CD4-positive, CD25-positive, alpha-beta regulatory T cell (primary cell): ENCODE measurements around the gene IL24. TPM values are rescaled to one million over a fixed set of nuclear protein-coding genes. Genes with fewer than 3 reads are reported as not detected.
A peak's percentile ranks its signal among the peaks of the same experiment; 100 is the strongest.
"Not testable (repeated sequence)": the region's sequence is repeated elsewhere in the genome, so short reads cannot be mapped to it uniquely, and the experiment has no call there.

Experiments used
- ATAC-seq, 2 donors: fragments of 150-1000 bp; cut with Tn5 transposase; one replicate each; pipeline ENCODE4 v1.10.0; 2021; ENCODE audit warnings: low read depth in 2 of 2, moderate number of reproducible peaks in 2 of 2, moderate library complexity in 1 of 2
- DNase-seq, 3 donors: peaks; one replicate each; pipeline versions ENCODE4 v3.0.0 to v3.0.0-alpha.2; 2012 to 2022; ENCODE audit warnings: mixed read lengths in 1 of 3
- H3K27ac ChIP-seq: one replicate; pipeline ENCODE4 v1.7.0; 2013; ENCODE audit warnings: mild to moderate bottlenecking, low read length; ENCODE audit not compliant: insufficient read depth, poor library complexity, severe bottlenecking
- H3K27me3 ChIP-seq: one replicate; pipeline ENCODE4 v1.7.0; 2013; ENCODE audit warnings: low read length; ENCODE audit not compliant: control insufficient read depth, insufficient read depth
- H3K36me3 ChIP-seq: one replicate; pipeline ENCODE4 v1.7.0; 2013; ENCODE audit warnings: mild to moderate bottlenecking, low read length, moderate library complexity; ENCODE audit not compliant: control insufficient read depth, insufficient read depth
- H3K4me1 ChIP-seq: 2 replicates; pipeline ENCODE4 v1.7.0; 2013; ENCODE audit warnings: mild to moderate bottlenecking, low read length; ENCODE audit not compliant: insufficient read depth, control insufficient read depth, poor library complexity, severe bottlenecking
- H3K4me3 ChIP-seq: one replicate; pipeline ENCODE4 v1.7.0; 2013; ENCODE audit warnings: low read depth, mild to moderate bottlenecking, low read length, moderate library complexity
- H3K9me3 ChIP-seq, 2 experiments: 1 replicate in 1 of 2; 2 replicates in 1 of 2; pipeline ENCODE4 v1.7.0; 2013; ENCODE audit warnings: low read length in 2 of 2, mild to moderate bottlenecking in 1 of 2, moderate library complexity in 1 of 2; ENCODE audit not compliant: control insufficient read depth in 2 of 2
- H3K27ac Mint-ChIP-seq, 3 donors: one replicate each; pipeline ENCODE4 v1.8.0; 2020 to 2022; ENCODE audit warnings: mild to moderate bottlenecking in 3 of 3, mixed read lengths in 3 of 3, moderate library complexity in 2 of 3
- H3K27me3 Mint-ChIP-seq: one replicate; pipeline ENCODE4 v1.8.0; 2022; ENCODE audit warnings: mild to moderate bottlenecking, mixed read lengths
- H3K36me3 Mint-ChIP-seq: one replicate; pipeline ENCODE4 v1.8.0; 2020; ENCODE audit warnings: mixed read lengths
- H3K4me1 Mint-ChIP-seq, 4 donors: one replicate each; pipeline ENCODE4 v1.8.0; 2020 to 2022; ENCODE audit warnings: mixed read lengths in 4 of 4, mild to moderate bottlenecking in 1 of 4
- H3K4me3 Mint-ChIP-seq, 4 donors: one replicate each; pipeline ENCODE4 v1.8.0; 2020 to 2022; ENCODE audit warnings: mild to moderate bottlenecking in 4 of 4, mixed read lengths in 4 of 4, moderate library complexity in 3 of 4
- H3K9me3 Mint-ChIP-seq, 7 donors: one replicate each; pipeline ENCODE4 v1.8.0; 2020 to 2022; ENCODE audit warnings: mixed read lengths in 7 of 7, mild to moderate bottlenecking in 3 of 7, moderate library complexity in 2 of 7
- polyA plus RNA-seq, 4 donors: library from polyadenylated mRNA; unstranded; fragments of 300-500 nt; fragmentation: Illumina TruSeq; gene quantifications; one replicate each; pipeline ENCODE4 v1.2.3, GENCODE V29; 2021
- total RNA-seq: library from RNA; stranded (reverse); gene quantifications from one replicate; pipeline ENCODE4 v1.2.3, GENCODE V29; 2022

Gene IL24, protein sequence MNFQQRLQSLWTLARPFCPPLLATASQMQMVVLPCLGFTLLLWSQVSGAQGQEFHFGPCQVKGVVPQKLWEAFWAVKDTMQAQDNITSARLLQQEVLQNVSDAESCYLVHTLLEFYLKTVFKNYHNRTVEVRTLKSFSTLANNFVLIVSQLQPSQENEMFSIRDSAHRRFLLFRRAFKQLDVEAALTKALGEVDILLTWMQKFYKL
- total RNA-seq = not detected
- polyA plus RNA-seq = 10 to 100 TPM; 25.0 to 36.3 (median 29.6) TPM

DNA sequence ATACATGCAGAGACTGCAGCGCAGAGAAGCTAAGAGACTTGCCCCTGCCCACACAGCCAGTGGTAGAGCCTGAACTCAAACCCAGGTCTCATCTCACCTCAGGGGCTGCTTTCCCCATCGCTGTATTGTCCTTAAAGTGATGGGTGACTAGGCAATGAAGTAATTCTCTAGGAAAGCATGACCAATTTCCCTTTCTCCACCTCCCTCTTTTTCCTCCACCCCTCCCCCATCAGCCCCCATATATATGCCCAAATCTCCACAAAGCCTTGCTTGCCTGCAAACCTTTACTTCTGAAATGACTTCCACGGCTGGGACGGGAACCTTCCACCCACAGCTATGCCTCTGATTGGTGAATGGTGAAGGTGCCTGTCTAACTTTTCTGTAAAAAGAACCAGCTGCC is at the start of gene IL24:
IL24 (plus strand) TSS at position 269 of the 400 bp plus-strand sequence. CDS start 390 bp downstream, outside the sequence.
- peaks cover 16% of the 10 kb centered on the region for H3K36me3 Mint-ChIP-seq
- no peak within 1 kb of the TSS for H3K4me3 Mint-ChIP-seq
- Histone ChIP-seq H3K36me3 (no peaks in the 10 kb centered on the region), H3K27me3 (no peaks in the 10 kb centered on the region), H3K4me1 (peaks cover 4% of the 10 kb centered on the region), H3K9me3 (no peaks in the 10 kb centered on the region), H3K27ac (no peak within 1 kb of the TSS), H3K4me3 (no peak within 1 kb of the TSS)
- peaks cover 0 to 1% (median 0%) of the 10 kb centered on the region in 7 donors for H3K9me3 Mint-ChIP-seq
- peak within 1 kb of the TSS; percentile 60 to 89 (median 87) for H3K27ac Mint-ChIP-seq
- H3K4me1 Mint-ChIP-seq = peaks cover 11 to 60% (median 23%) of the 10 kb centered on the region in 4 donors
- no peaks in the 10 kb centered on the region for H3K27me3 Mint-ChIP-seq
- DNase-seq = no peak
- no peak for ATAC-seq

DNA sequence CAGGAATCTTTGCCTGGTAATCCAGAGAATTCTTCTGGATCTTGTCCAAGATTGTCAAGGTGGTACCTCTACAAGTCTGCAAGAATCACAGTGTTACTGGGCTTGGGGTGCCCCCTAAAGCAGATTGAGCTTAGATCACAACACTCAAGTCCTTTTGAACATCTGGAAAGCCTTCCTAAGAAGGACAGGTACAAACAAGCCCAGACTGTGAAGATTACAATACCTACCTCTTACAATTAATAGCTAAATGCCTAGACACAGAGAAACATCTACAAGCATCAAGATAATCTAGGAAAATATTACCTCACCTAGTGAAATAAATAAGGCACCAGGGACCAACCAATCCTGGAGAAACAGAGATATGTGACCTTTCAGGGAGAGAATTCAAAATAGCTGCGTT is 49.3 kb upstream of the IL24 start:
- Histone ChIP-seq H3K27me3 (peaks cover 17% of the 10 kb centered on the region), H3K4me3 (no peak overlapping the region), H3K9me3 (no peaks in the 10 kb centered on the region), H3K4me1 (no peaks in the 10 kb centered on the region), H3K27ac (no peak overlapping the region), H3K36me3 (no peaks in the 10 kb centered on the region)
- H3K27me3 Mint-ChIP-seq = peaks cover 50% of the 10 kb centered on the region
- no peak for DNase-seq
- no peaks in the 10 kb centered on the region for H3K4me1 Mint-ChIP-seq
- no peak overlapping the region for H3K4me3 Mint-ChIP-seq
- H3K9me3 Mint-ChIP-seq = peaks cover 0 to 2% (median 0%) of the 10 kb centered on the region in 7 donors
- peaks cover 3% of the 10 kb centered on the region for H3K36me3 Mint-ChIP-seq
- ATAC-seq = no peak
- peak overlapping the region in 1 of 3 donors; percentile 70 for H3K27ac Mint-ChIP-seq

DNA sequence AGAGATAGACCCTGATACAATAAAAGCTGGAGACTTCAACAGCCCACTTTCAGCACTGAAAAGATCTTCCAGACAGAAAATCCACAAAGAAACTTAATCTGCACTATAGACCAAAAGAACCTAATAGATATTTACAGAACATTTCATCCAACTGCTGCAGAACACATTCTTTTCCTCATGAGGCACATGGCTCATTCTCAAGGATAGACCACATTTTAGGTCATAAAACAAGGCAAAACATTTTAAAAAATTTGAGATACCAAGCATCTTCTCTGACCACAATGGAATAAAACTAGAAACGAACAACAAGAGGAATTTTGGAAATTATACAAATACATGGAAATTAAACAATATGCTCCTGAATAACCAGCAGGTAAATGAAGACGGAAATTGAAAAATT is 46.8 kb upstream of the IL24 start:
- Histone ChIP-seq H3K4me1 (no peaks in the 10 kb centered on the region), H3K36me3 (no peaks in the 10 kb centered on the region), H3K9me3 (no peaks in the 10 kb centered on the region), H3K27ac (no peak overlapping the region), H3K27me3 (peaks cover 17% of the 10 kb centered on the region), H3K4me3 (no peak overlapping the region)
- Mint-ChIP-seq H3K27ac (no peak overlapping the region), H3K4me1 (no peaks in the 10 kb centered on the region), H3K4me3 (no peak overlapping the region), H3K36me3 (peaks cover 3% of the 10 kb centered on the region), H3K9me3 (peaks cover 0 to 4% (median 0%) of the 10 kb centered on the region in 7 donors), H3K27me3 (peaks cover 54% of the 10 kb centered on the region)
- no peak for ATAC-seq
- DNase-seq = no peak

DNA sequence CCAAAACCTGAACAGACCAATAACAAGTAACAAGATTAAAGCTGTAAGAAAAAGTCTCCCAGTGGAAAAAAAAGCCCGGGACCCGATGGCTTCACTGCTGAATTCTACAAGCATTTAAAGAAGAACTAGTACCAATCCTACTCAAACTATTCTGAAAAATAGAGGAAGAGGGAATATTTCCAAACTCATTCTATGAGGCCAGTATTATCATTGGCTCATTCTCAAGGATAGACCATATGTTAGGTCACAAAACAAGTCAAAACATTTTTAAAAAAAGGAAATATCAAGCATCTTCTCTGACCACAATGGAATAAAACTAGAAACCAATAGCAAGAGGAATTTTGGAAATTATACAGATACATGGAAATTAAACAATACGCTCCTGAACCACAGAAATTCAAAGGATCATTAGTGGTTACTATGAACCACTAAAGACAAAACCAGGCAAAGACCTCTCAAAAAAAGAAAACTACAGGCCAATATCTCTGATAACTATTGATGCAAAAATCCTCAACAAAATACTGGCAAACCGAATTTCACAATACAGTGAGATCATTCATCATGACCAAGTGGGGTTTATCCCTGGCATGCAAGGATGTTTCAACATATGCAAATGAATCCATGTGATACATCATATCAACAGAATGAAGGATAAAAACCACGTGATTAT is 45.8 kb upstream of the IL24 start:
- H3K27me3 ChIP-seq = peaks cover 17% of the 10 kb centered on the region
- Mint-ChIP-seq H3K27me3 (peaks cover 55% of the 10 kb centered on the region), H3K27ac (no peak overlapping the region)

DNA sequence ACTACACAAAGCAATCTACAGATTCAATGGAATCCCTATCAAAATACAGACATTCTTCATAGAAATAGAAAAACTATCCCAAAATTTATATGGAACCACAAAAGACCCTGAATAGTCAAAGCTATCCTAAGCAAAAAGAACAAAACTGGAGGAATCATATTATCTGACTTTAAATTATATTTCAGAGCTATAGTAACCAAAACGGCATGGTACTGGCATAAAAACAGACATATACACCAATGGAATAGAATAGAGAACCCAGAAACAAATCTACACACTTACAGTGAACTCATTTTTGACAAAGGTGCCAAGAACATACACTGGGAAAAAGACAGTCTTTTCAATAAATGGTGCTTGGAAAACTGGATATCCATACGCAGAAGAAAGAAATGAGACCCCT is 44.6 kb upstream of the IL24 start:
- not testable (repeated sequence) for H3K36me3 ChIP-seq, H3K4me3 Mint-ChIP-seq, H3K36me3 Mint-ChIP-seq, H3K9me3 ChIP-seq, H3K9me3 Mint-ChIP-seq, DNase-seq, H3K4me1 ChIP-seq, ATAC-seq, H3K27ac Mint-ChIP-seq, H3K4me3 ChIP-seq, H3K27ac ChIP-seq
- peaks cover 0 to 11% (median 4%) of the 10 kb centered on the region in 4 donors for H3K4me1 Mint-ChIP-seq
- peaks cover 64% of the 10 kb centered on the region for H3K27me3 Mint-ChIP-seq
- peaks cover 17% of the 10 kb centered on the region for H3K27me3 ChIP-seq

More for the DNA sequence above, 45.8 kb upstream of the IL24 start:
- no peaks in the 10 kb centered on the region for H3K9me3 ChIP-seq
- Mint-ChIP-seq H3K36me3 (peaks cover 3% of the 10 kb centered on the region), H3K9me3 (peaks cover 0 to 4% (median 0%) of the 10 kb centered on the region in 7 donors), H3K4me3 (no peak overlapping the region), H3K4me1 (peaks cover 0 to 3% (median 1%) of the 10 kb centered on the region in 4 donors)
- no peak overlapping the region for H3K4me3 ChIP-seq
- DNase-seq = no peak
- no peak for ATAC-seq
- H3K4me1 ChIP-seq = no peaks in the 10 kb centered on the region
- no peak overlapping the region for H3K27ac ChIP-seq
- no peaks in the 10 kb centered on the region for H3K36me3 ChIP-seq

DNA sequence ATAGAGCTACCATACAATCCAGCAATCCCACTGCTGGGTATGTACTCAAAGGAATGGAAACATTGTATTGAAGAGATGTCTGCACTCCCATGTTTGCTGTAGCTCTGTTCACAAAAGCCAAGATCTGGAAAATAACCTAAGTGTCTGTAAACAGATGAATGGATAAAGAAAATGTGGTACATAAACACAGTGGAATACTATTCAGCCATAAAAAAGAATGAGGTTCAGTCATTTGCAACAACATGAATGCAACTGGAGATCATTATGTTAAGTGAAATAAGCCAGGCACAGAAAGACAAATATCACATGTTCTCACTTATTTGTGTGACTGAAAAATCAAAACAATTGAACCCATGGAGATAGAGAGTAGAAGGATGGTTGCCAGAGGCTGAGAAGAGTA is 43.5 kb upstream of the IL24 start:
- peaks cover 17% of the 10 kb centered on the region for H3K27me3 ChIP-seq
- H3K4me1 Mint-ChIP-seq = peaks cover 0 to 11% (median 4%) of the 10 kb centered on the region in 4 donors
- not testable (repeated sequence) for H3K27ac ChIP-seq, H3K9me3 Mint-ChIP-seq, H3K4me1 ChIP-seq, H3K36me3 ChIP-seq, H3K36me3 Mint-ChIP-seq, H3K9me3 ChIP-seq, H3K4me3 Mint-ChIP-seq, ATAC-seq, H3K27ac Mint-ChIP-seq, DNase-seq, H3K4me3 ChIP-seq
- H3K27me3 Mint-ChIP-seq = peaks cover 57% of the 10 kb centered on the region

DNA sequence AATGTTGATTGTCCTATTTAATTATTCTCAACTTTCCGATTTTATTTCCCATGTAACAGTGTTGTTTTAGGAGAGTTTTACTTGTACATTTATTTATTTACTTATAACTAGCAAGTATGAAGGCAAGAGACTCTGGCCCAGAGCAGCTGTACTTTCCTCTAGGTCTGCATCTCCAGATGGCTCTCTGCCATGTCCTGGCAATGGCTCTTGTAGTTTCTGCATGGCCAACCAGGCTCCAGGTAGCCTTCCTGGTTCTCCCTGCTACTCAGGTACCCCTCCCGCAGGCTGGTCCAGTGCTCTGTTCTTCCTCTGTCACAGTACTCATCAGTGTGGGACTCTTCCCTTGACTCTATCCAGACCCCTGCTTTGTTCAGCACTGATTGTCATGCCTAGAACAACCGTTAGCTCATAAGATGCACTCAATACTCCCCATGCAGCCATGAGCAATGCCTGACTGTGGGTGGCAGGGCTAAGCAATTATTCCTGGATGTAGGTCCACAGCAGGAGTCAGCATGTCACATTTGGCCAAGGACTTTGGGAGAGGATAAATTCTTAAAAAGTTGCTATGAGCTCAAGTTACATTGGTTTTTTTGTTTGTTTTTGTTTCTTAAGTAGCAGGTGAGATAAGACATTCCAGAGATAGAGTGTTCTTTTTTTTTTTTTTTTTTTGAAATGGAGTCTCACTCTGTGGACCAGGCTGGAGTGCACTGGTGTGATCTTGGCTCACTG is 42.7 kb upstream of the IL24 start:
- ATAC-seq (no peak), DNase-seq (no peak)
- Histone ChIP-seq H3K4me3 (no peak overlapping the region), H3K36me3 (no peaks in the 10 kb centered on the region), H3K27ac (no peak overlapping the region), H3K27me3 (peaks cover 17% of the 10 kb centered on the region), H3K9me3 (no peaks in the 10 kb centered on the region), H3K4me1 (no peaks in the 10 kb centered on the region)
- no peaks in the 10 kb centered on the region for H3K36me3 Mint-ChIP-seq
- H3K4me3 Mint-ChIP-seq = no peak overlapping the region
- H3K27ac Mint-ChIP-seq = no peak overlapping the region
- H3K4me1 Mint-ChIP-seq = peaks cover 0 to 12% (median 6%) of the 10 kb centered on the region in 4 donors
- peaks cover 48% of the 10 kb centered on the region for H3K27me3 Mint-ChIP-seq
- peaks cover 0 to 4% (median 0%) of the 10 kb centered on the region in 7 donors for H3K9me3 Mint-ChIP-seq
